SK-N-SH (cell line): ENCODE data around the gene APH1B.

ENCODE experiments used
- FOSL2 ChIP-seq: IDR thresholded peaks from 2 replicates; pipeline ENCODE4 v1.4.0; 2012; ENCODE audit warnings: low read depth, mild to moderate bottlenecking, moderate library complexity, borderline replicate concordance
- FOXJ3 ChIP-seq: sonication (generic); formaldehyde crosslinking; IDR thresholded peaks from 2 replicates; pipeline ENCODE4 v1.5.1; 2020; ENCODE audit warnings: mild to moderate bottlenecking, missing genetic modification reagents
- MEF2A ChIP-seq: IDR thresholded peaks from 2 replicates; pipeline ENCODE4 v1.4.0; 2012; ENCODE audit warnings: low read depth, borderline replicate concordance
- NFIC ChIP-seq: IDR thresholded peaks from 2 replicates; pipeline ENCODE4 v1.4.0; 2012; ENCODE audit warnings: borderline replicate concordance
- POLR2AphosphoS5 ChIP-seq: IDR thresholded peaks from 2 replicates; pipeline ENCODE4 v1.6.1; 2012; ENCODE audit warnings: low read depth, low read length
- RAD21 ChIP-seq: IDR thresholded peaks from 2 replicates; pipeline ENCODE4 v1.6.1; 2012; ENCODE audit warnings: mild to moderate bottlenecking, low read length
- REST ChIP-seq: IDR thresholded peaks from 2 replicates; pipeline ENCODE4 v1.6.1; 2012; ENCODE audit warnings: mild to moderate bottlenecking, low read depth, low read length, moderate library complexity
- RFX5 ChIP-seq: IDR thresholded peaks from 2 replicates; pipeline ENCODE4 v1.6.1; 2012; ENCODE audit warnings: mild to moderate bottlenecking, improper control_type of control experiment, low read length
- RXRA ChIP-seq: IDR thresholded peaks from 2 replicates; pipeline ENCODE4 v1.4.0; 2012; ENCODE audit warnings: low read depth, mild to moderate bottlenecking, borderline replicate concordance
- SIN3A ChIP-seq: IDR thresholded peaks from 2 replicates; pipeline ENCODE4 v1.6.1; 2012; ENCODE audit warnings: low read depth, mild to moderate bottlenecking, low read length, moderate library complexity, borderline replicate concordance
- TCF12 ChIP-seq: IDR thresholded peaks from 2 replicates; pipeline ENCODE4 v1.4.0; 2012
- USF1 ChIP-seq: IDR thresholded peaks from 2 replicates; pipeline ENCODE4 v1.4.0; 2012; ENCODE audit warnings: low read depth, borderline replicate concordance
- TF ChIP-seq, protein P1 (sequence below): fragments of 200-600 bp; sonication (generic); IDR thresholded peaks from 2 replicates; pipeline ENCODE4 v1.6.1; 2017; ENCODE audit warnings: antibody characterized with exemption, mild to moderate bottlenecking, moderate library complexity
- TF ChIP-seq, protein P2 (sequence below): IDR thresholded peaks from 2 replicates; pipeline ENCODE4 v1.4.0; 2012; ENCODE audit warnings: low read depth

DNA sequence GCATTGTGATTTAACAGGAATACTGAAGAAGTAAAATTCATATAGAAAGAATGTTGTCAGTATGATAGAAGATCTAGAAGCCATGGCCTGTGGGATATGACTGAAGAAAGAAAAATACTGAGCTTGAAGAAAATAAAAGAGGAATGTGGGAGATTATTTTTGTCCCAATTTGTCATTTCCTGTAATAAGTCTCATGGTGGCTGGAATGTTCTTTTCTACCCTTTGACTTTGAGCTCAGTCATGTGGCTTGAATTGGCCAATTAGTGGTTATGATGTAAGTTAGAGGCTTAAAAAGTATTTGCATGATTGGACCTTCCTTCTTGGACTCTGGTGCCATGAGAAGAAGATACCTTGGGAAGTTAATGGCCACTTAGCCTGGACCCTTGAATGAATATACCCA, 14.1 kb downstream of the APH1B start:
- TF ChIP-seq USF1 (peak; percentile 76; the same call in 1 of the 2 replicates), RAD21 (no peak), NFIC (no peak), MEF2A (peak; percentile 80), SIN3A (no peak), RXRA (no peak), POLR2AphosphoS5 (no peak), FOSL2 (no peak), REST (no peak), FOXJ3 (CRISPR knock-in tag) (no peak), TCF12 (peak; percentile 30; the same call in 1 of the 2 replicates), RFX5 (no peak)
- TF ChIP-seq, protein P1, sequence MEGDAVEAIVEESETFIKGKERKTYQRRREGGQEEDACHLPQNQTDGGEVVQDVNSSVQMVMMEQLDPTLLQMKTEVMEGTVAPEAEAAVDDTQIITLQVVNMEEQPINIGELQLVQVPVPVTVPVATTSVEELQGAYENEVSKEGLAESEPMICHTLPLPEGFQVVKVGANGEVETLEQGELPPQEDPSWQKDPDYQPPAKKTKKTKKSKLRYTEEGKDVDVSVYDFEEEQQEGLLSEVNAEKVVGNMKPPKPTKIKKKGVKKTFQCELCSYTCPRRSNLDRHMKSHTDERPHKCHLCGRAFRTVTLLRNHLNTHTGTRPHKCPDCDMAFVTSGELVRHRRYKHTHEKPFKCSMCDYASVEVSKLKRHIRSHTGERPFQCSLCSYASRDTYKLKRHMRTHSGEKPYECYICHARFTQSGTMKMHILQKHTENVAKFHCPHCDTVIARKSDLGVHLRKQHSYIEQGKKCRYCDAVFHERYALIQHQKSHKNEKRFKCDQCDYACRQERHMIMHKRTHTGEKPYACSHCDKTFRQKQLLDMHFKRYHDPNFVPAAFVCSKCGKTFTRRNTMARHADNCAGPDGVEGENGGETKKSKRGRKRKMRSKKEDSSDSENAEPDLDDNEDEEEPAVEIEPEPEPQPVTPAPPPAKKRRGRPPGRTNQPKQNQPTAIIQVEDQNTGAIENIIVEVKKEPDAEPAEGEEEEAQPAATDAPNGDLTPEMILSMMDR = no peak
- TF ChIP-seq, protein P2, sequence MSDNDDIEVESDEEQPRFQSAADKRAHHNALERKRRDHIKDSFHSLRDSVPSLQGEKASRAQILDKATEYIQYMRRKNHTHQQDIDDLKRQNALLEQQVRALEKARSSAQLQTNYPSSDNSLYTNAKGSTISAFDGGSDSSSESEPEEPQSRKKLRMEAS = peak; percentile 56; the same call in 1 of the 2 replicates
